GM18907 (cell line): ENCODE results near the gene PIEZO2.
A peak's percentile ranks its signal among the peaks of the same experiment; 100 is the strongest.

ENCODE experiments used
- ATAC-seq: cut with Tn5 transposase; IDR thresholded peaks from one replicate; pipeline ENCODE4 v1.9.1; 2021; ENCODE audit warnings: mild to moderate bottlenecking, moderate library complexity; ENCODE audit not compliant: unreplicated experiment

The PIEZO2 gene

GRCh38 chr18:10805587-10806118 lies 343.7 kb downstream of the PIEZO2 start:
- ATAC-seq, result no peak

- ATAC-seq, result no peak
These were observed 345.2 kb downstream of the PIEZO2 start for GRCh38 chr18:10804126-10804525.

GRCh38 chr18:10798727-10799550 lies 350.4 kb downstream of the PIEZO2 start:
- no peak for ATAC-seq

GRCh38 chr18:10797896-10798295 lies 351.5 kb downstream of the PIEZO2 start:
- ATAC-seq, result no peak

- no peak for ATAC-seq
These were observed 354.6 kb downstream of the PIEZO2 start for GRCh38 chr18:10794771-10795170.

- ATAC-seq, result no peak
These were observed 355.5 kb downstream of the PIEZO2 start for GRCh38 chr18:10793730-10794370.

GRCh38 chr18:10792181-10792580 lies 357.2 kb downstream of the PIEZO2 start:
- no peak for ATAC-seq

- no peak for ATAC-seq
These were observed 358.1 kb downstream of the PIEZO2 start for GRCh38 chr18:10791169-10791831.

- no peak for ATAC-seq
These were observed 360.2 kb downstream of the PIEZO2 start for GRCh38 chr18:10789180-10789579.

GRCh38 chr18:10787293-10787901 lies 362.0 kb downstream of the PIEZO2 start:
- peak; percentile 96 for ATAC-seq

- ATAC-seq, result no peak
These were observed 363.6 kb downstream of the PIEZO2 start for GRCh38 chr18:10785798-10786197.

GRCh38 chr18:10784596-10785202 lies 364.7 kb downstream of the PIEZO2 start:
- no peak for ATAC-seq

- no peak for ATAC-seq
These were observed 365.4 kb downstream of the PIEZO2 start for GRCh38 chr18:10783941-10784340.

- no peak for ATAC-seq
These were observed 372.9 kb downstream of the PIEZO2 start for GRCh38 chr18:10776493-10776892.

- ATAC-seq, result no peak
These were observed 374.3 kb downstream of the PIEZO2 start for GRCh38 chr18:10775026-10775425.

- ATAC-seq, result peak; percentile 67
These were observed 378.2 kb downstream of the PIEZO2 start for GRCh38 chr18:10771053-10771709.

GRCh38 chr18:10770264-10770663 lies 379.1 kb downstream of the PIEZO2 start:
- no peak for ATAC-seq

- ATAC-seq, result no peak
These were observed 381.1 kb downstream of the PIEZO2 start for GRCh38 chr18:10768221-10768620.

GRCh38 chr18:10767658-10768057 lies 381.7 kb downstream of the PIEZO2 start:
- no peak for ATAC-seq

GRCh38 chr18:10760986-10761385 lies 388.4 kb downstream of the PIEZO2 start:
- ATAC-seq, result no peak
